Activated B cell treated with CpG ODN at 0.5 μM for 24 hours (primary cell): Measurements from ENCODE around the gene MRM2. TPM values are rescaled to one million over a fixed set of nuclear protein-coding genes. Genes with fewer than 3 reads are reported as not detected.

ENCODE experiments used
- ATAC-seq: fragments of 200-7000 bp; cut with Tn5 transposase; one replicate; pipeline ENCODE4 v1.10.0; 2021; ENCODE audit warnings: low read depth, mild to moderate bottlenecking, moderate library complexity
- CTCF ChIA-PET: fragments of 350-600 bp; sonication (Branson Sonifier 250); formaldehyde crosslinking; loops from one replicate; lab custom pipeline; 2021; ENCODE audit warnings: antibody characterized with exemption; lab: Charles Lee
- POLR2A ChIA-PET: fragments of 350-600 bp; sonication (Branson Sonifier 250); formaldehyde crosslinking; loops from one replicate; lab custom pipeline; 2021; ENCODE audit warnings: antibody characterized with exemption; lab: Charles Lee
- DNase-seq: peaks from one replicate; pipeline ENCODE4 v3.0.0; 2022
- H3K27ac Mint-ChIP-seq: one replicate; pipeline ENCODE4 v1.8.0; 2020; ENCODE audit warnings: mixed read lengths
- H3K27me3 Mint-ChIP-seq: one replicate; pipeline ENCODE4 v1.8.0; 2021; ENCODE audit warnings: mixed read lengths
- H3K36me3 Mint-ChIP-seq: one replicate; pipeline ENCODE4 v1.8.0; 2021; ENCODE audit warnings: low read depth, mixed read lengths
- H3K4me1 Mint-ChIP-seq: one replicate; pipeline ENCODE4 v1.8.0; 2021; ENCODE audit warnings: mixed read lengths
- H3K4me3 Mint-ChIP-seq: one replicate; pipeline ENCODE4 v1.8.0; 2020; ENCODE audit warnings: mild to moderate bottlenecking, mixed read lengths
- H3K9me3 Mint-ChIP-seq: one replicate; pipeline ENCODE4 v1.8.0; 2020; ENCODE audit warnings: mixed read lengths
- CTCF ChIP-seq: fragments of 200-600 bp; IDR thresholded peaks from one replicate; pipeline ENCODE4 v1.8.0; 2022; ENCODE audit warnings: antibody characterized with exemption, mild to moderate bottlenecking
- intact Hi-C: fragments of 100-400 bp; cut with micrococcal nuclease; formaldehyde crosslinking; loops from one replicate; pipeline ENCODE4 v1.15.1; 2024
- total RNA-seq: library from RNA; stranded (reverse); gene quantifications from 2 replicates; pipeline ENCODE4 v1.2.3, GENCODE V29; 2022

MRM2 gene
- total RNA-seq, 1 donor from 2014 or later, result 35.3 TPM

- Mint-ChIP-seq H3K27ac (no peak overlapping the region), H3K36me3 (peaks cover 33% of the 10 kb centered on the region), H3K27me3 (no peaks in the 10 kb centered on the region), H3K4me1 (peaks cover 37% of the 10 kb centered on the region), H3K9me3 (no peaks in the 10 kb centered on the region), H3K4me3 (no peak overlapping the region)
- DNase-seq (no peak), ATAC-seq (no peak)
- no peak for TF ChIP-seq CTCF
- CTCF ChIA-PET, result interaction anchor here (0.6 kb wide), 1 partner anchor 16 kb away, joined by 5 read pairs; no protein-coding TSS in a partner anchor
- intact Hi-C loops, result no loop called here
- POLR2A ChIA-PET, result interaction anchor here (0.6 to 0.8 kb wide), 5 partner anchors 8 to 33 kb away, joined by 3 to 9 read pairs (median 3); no protein-coding TSS in a partner anchor
These were observed 38.4 kb upstream of the MRM2 start for GRCh38 chr7:2280424-2280823.

GRCh38 chr7:2279896-2280295 lies 37.9 kb upstream of the MRM2 start:
- POLR2A ChIA-PET, result interaction anchor here (0.6 to 0.8 kb wide), 5 partner anchors 9 to 34 kb away, joined by 3 to 9 read pairs (median 3); no protein-coding TSS in a partner anchor
- Mint-ChIP-seq H3K4me3 (no peak overlapping the region), H3K27me3 (no peaks in the 10 kb centered on the region), H3K4me1 (peaks cover 35% of the 10 kb centered on the region), H3K9me3 (no peaks in the 10 kb centered on the region), H3K36me3 (peaks cover 39% of the 10 kb centered on the region), H3K27ac (no peak overlapping the region)
- ATAC-seq (no peak), DNase-seq (no peak)
- no peak for TF ChIP-seq CTCF
- CTCF ChIA-PET, result interaction anchor here (0.6 kb wide), 1 partner anchor 16 kb away, joined by 5 read pairs; no protein-coding TSS in a partner anchor
- intact Hi-C loops, result no loop called here

- Mint-ChIP-seq H3K27ac (peak overlapping the region; percentile 37), H3K4me3 (no peak overlapping the region), H3K36me3 (peaks cover 47% of the 10 kb centered on the region), H3K27me3 (no peaks in the 10 kb centered on the region), H3K4me1 (peaks cover 30% of the 10 kb centered on the region), H3K9me3 (no peaks in the 10 kb centered on the region)
- ChIA-PET CTCF (interaction anchor here (1.4 kb wide), 1 partner anchor 70 kb away, joined by 4 read pairs; no protein-coding TSS in a partner anchor), POLR2A (no interaction called here)
- no peak for ATAC-seq
- TF ChIP-seq CTCF, result no peak
- no peak for DNase-seq
- intact Hi-C loops, result no loop called here
These were observed 36.0 kb upstream of the MRM2 start for GRCh38 chr7:2278026-2278425.

GRCh38 chr7:2276107-2276506 lies 34.1 kb upstream of the MRM2 start:
- H3K36me3 Mint-ChIP-seq, result peaks cover 58% of the 10 kb centered on the region
- ChIA-PET CTCF (no interaction called here), POLR2A (interaction anchor here (0.6 to 0.7 kb wide), 2 partner anchors 80 to 726 kb away, joined by 3 to 4 read pairs; no protein-coding TSS in a partner anchor)
- no peaks in the 10 kb centered on the region for H3K9me3 Mint-ChIP-seq
- intact Hi-C loops, result no loop called here
- no peaks in the 10 kb centered on the region for H3K27me3 Mint-ChIP-seq
- H3K4me1 Mint-ChIP-seq, result peaks cover 15% of the 10 kb centered on the region
- TF ChIP-seq CTCF, result no peak
- DNase-seq, result no peak
- ATAC-seq, result no peak
- no peak overlapping the region for H3K4me3 Mint-ChIP-seq
- no peak overlapping the region for H3K27ac Mint-ChIP-seq

GRCh38 chr7:2275101-2275500 lies 33.1 kb upstream of the MRM2 start:
- intact Hi-C loops, result no loop called here
- POLR2A ChIA-PET, result interaction anchor here (0.6 kb wide), 2 partner anchors 13 to 781 kb away, joined by 3 to 4 read pairs; no protein-coding TSS in a partner anchor
- H3K27me3 Mint-ChIP-seq, result no peaks in the 10 kb centered on the region
- H3K27ac Mint-ChIP-seq, result no peak overlapping the region
- H3K4me1 Mint-ChIP-seq, result peaks cover 9% of the 10 kb centered on the region
- H3K9me3 Mint-ChIP-seq, result no peaks in the 10 kb centered on the region
- TF ChIP-seq CTCF, result no peak
- ATAC-seq, result no peak
- CTCF ChIA-PET, result no interaction called here
- H3K4me3 Mint-ChIP-seq, result no peak overlapping the region
- DNase-seq, result no peak
- H3K36me3 Mint-ChIP-seq, result peaks cover 66% of the 10 kb centered on the region
